GM18858 (cell line): ENCODE data around the gene PDE4DIP.
"Not testable (repeated sequence)": the region's sequence is repeated elsewhere in the genome, so short reads cannot be mapped to it uniquely, and the experiment has no call there.

Experiments used
- ATAC-seq: cut with Tn5 transposase; IDR thresholded peaks from one replicate; pipeline ENCODE4 v1.9.1; 2021; ENCODE audit not compliant: unreplicated experiment

PDE4DIP gene

DNA sequence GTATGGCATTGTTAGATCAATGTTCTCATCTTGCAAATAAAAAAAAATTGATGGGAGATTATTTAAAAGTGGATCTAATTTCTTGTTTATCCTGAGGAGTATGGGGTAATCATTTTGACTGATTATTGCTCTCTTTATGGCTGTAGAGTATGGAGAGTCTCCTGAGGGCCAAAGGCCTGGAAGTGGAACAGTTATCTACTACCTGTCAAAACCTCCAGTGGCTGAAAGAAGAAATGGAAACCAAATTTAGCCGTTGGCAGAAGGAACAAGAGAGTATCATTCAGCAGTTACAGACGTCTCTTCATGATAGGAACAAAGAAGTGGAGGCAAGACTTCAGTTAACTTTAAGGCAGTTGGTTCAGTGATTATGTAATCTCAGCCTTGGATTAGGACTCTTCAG, 123.4 kb downstream of the PDE4DIP start:
- ATAC-seq, result not testable (repeated sequence)

DNA sequence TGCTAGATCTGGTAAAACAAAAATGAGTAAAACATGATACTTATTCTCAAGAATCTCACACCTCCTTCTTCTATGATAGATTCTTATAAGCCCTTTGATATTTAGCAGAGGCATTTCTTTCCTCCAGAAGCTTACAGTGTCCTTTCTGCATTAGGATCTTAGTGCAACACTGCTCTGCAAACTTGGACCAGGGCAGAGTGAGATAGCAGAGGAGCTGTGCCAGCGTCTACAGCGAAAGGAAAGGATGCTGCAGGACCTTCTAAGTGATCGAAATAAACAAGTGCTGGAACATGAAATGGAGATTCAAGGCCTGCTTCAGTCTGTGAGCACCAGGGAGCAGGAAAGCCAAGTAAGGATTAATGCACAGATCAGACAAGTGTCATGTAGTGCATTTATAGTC, 124.5 kb downstream of the PDE4DIP start:
- not testable (repeated sequence) for ATAC-seq

GRCh38 chr1:148969126-148969525, 124.9 kb downstream of the PDE4DIP start:
- not testable (repeated sequence) for ATAC-seq

DNA sequence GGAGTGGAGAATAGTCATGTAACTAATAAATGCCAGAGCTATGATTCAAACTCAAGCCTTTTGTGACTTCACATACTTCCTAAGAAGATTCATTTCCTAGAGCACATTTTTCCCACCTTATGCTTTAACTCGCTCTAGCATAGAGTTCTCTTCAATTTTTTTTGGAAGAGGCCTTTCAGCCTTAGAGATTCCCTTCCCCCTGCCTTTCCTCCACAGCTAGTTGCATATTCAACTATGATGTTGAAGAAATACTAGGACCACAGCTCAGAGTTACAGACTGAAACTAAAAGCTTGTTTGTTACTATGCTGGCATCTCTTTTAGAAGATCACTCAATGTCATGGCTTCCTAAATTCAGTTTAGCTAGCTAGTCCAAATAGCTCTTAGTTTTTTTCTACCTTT, 131.2 kb downstream of the PDE4DIP start:
- not testable (repeated sequence) for ATAC-seq

- not testable (repeated sequence) for ATAC-seq
Measured at GRCh38 chr1:148975866-148976537, 131.8 kb downstream of the PDE4DIP start.

DNA sequence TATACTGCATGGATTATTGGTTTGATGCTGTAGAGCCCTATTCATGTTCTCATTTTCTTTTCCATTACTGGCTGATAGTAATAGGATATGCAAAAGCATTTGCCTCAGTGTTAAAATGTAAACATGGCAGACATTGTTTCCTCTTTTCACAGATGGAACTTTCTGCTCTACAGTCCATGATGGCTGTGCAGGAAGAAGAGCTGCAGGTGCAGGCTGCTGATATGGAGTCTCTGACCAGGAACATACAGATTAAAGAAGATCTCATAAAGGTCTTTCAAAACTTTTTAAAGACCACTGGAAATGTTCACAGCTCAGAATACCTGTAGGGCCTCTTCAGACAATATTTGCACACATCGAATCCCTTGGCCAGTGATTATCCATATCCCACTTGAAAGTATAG, 133.6 kb downstream of the PDE4DIP start:
- ATAC-seq, result not testable (repeated sequence)

DNA sequence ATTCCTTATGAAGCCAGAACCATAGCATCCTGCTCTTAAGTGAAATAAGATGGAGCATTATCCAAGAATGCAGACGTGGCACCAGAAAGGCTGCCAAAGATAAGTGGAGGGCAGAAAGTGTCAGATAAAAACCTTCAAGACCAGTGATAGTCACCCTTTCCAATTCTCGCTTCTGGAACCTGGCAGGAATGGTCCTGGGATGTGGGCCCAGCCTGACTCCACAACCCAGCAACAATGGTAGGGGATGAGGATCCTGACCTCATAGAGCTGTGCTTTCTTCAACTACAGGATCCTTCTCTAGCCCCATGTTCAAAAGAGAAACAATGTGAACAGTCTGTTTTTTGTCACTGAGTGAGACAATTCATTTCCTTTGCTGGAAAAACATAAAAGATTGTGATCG, 145.2 kb downstream of the PDE4DIP start:
- ATAC-seq, result not testable (repeated sequence)

- ATAC-seq, result not testable (repeated sequence)
Measured at GRCh38 chr1:148990233-148990788, 146.1 kb downstream of the PDE4DIP start.

GRCh38 chr1:148991818-148992217, 147.6 kb downstream of the PDE4DIP start:
- ATAC-seq, result not testable (repeated sequence)

DNA sequence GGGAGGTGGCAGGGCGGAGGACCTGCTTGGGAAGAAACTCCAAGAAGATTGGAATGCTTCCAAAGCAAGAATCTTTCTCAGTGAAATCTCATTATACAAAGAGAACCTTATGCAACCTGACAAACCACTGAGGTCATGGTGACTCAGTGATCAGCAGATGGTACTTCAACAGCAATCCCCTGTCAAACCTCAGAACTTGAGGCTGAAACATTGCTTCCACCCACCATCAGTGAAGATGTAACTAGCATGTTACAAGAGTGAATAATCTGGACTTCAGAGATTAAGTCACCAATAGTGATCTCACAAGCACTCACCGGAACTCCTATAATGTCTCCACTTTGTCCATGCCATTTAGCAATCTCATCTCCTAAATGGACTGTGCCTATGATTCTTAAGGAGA, 148.1 kb downstream of the PDE4DIP start:
- ATAC-seq, result not testable (repeated sequence)

- not testable (repeated sequence) for ATAC-seq
Measured at GRCh38 chr1:148996449-148997224, 152.4 kb downstream of the PDE4DIP start.

GRCh38 chr1:148997405-148997804, 153.2 kb downstream of the PDE4DIP start:
- not testable (repeated sequence) for ATAC-seq

DNA sequence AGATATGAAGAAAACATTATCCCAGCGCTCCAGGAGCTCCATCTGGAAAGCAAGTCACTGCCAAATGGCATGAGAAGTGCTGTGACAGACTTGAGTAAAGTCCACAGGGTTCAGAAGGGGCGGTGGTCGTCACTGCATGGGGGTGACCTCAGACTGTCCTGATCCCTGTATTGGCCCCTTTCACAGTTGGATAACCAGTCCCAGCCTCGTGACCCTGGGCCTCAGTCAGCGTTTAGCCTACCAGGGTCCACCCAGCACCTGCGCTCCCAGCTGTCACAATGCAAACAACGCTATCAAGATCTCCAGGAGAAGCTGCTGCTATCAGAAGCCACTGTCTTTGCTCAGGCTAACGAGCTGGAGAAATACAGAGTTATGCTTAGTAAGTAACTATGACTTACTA, 158.4 kb downstream of the PDE4DIP start:
- not testable (repeated sequence) for ATAC-seq

DNA sequence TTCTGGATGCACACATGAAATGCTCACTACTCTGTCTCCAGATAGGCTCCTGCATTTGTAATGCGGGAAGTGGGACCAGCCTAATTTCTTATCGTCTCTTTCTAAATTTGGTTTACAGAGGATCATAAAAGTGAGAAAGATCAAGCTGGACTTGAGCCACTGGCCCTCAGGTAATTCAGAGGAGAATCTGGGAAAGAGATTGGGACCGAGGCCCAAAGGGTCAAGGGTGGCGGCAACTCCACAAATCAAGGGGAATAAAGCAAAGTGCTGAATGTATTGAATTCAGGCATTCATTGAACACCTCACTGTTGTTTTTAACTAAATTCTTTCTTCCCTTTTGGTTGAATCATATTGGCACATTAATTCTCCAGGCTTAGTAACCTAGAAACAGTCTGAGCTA, 164.1 kb downstream of the PDE4DIP start:
- not testable (repeated sequence) for ATAC-seq

GRCh38 chr1:149008769-149009168, 164.5 kb downstream of the PDE4DIP start:
- not testable (repeated sequence) for ATAC-seq

DNA sequence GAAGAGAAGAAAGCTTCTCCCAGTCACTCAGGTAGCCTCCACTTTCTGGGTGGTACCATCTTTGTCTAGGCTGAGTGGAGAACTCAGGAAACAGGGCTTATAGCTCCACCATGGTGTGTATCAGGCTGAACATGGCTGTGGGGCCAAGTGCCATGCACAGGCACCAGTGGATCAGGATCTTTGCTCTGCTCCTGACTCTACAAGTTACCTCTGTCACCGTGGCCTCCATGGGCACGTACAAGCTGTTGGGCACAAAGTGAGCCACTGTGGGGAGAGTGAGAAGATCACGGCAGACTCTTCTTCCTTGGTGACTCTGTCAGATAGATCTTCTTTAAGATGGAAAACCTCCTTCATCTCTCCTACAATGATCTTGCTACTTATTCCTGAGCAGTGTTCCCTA, 165.5 kb downstream of the PDE4DIP start:
- not testable (repeated sequence) for ATAC-seq

DNA sequence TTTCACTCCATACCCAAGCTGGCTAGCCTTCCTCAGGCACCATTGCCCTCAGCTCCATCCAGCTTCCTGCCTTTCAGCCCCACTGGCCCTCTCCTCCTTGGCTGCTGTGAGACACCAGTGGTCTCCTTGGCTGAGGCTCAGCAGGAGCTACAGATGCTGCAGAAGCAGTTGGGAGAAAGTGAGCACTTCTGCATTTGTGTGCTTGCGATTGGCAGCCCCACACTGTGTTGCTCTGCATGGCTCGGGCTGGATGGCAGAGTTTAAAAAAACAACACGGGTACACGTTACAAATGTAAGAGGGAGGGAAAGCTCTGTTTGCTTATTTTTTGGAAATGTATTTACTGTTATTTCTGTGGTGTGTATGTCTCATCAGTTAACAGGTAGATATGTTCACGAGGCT, 168.4 kb downstream of the PDE4DIP start:
- ATAC-seq, result not testable (repeated sequence)

- not testable (repeated sequence) for ATAC-seq
Measured at GRCh38 chr1:149013513-149013912, 169.3 kb downstream of the PDE4DIP start.

GRCh38 chr1:149015522-149015921, 171.3 kb downstream of the PDE4DIP start:
- not testable (repeated sequence) for ATAC-seq

- ATAC-seq, result not testable (repeated sequence)
Measured at GRCh38 chr1:149016626-149017025, 172.4 kb downstream of the PDE4DIP start.

DNA sequence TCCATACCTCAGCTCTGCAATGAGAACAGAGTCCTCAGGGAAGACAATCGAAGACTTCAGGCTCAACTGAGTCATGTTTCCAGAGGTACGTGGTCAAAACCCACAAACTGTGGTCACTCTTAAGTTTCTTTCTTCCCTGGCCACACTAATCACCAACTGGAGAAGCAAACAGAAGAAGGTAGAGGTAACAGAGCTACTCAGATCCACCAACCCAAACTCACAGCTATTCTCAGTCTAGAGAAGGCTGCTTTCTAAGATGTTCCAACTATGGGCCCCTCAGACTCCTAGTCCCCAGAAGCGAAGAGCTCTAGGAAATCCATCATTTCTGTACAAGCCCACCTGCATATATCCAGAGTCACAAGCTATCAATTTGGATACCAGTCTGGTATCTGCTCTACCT, 174.3 kb downstream of the PDE4DIP start:
- not testable (repeated sequence) for ATAC-seq

DNA sequence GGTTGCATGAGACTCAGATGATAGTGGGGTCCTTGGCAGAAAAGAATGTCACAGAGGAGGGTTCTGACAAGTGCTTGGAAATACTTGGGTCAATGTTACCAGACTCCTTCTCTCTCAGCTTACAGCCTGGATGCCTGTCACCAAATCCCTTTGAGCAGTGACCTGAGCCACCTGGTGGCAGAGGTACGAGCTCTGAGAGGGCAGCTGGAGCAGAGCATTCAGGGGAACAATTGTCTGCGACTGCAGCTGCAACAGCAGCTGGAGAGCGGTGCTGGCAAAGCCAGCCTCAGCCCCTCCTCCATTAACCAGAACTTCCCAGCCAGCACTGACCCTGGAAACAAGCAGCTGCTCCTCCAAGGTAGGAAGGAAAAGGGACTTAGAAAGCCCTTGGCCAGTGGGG, 180.1 kb downstream of the PDE4DIP start:
- ATAC-seq, result not testable (repeated sequence)
